RPMI8226 (cell line): Measurements from ENCODE around the gene TIMD4.
A peak's percentile ranks its signal among the peaks of the same experiment; 100 is the strongest.

Experiments used
- DNase-seq: peaks from one replicate; pipeline ENCODE4 v3.0.0-alpha.2; 2015

The TIMD4 gene

GRCh38 chr5:156920861-156921431, 42.1 kb downstream of the TIMD4 start:
- DNase-seq, result no peak

GRCh38 chr5:156920042-156920860, 42.8 kb downstream of the TIMD4 start:
- DNase-seq, result no peak

GRCh38 chr5:156918311-156918845, 44.6 kb downstream of the TIMD4 start:
- DNase-seq, result no peak

DNA sequence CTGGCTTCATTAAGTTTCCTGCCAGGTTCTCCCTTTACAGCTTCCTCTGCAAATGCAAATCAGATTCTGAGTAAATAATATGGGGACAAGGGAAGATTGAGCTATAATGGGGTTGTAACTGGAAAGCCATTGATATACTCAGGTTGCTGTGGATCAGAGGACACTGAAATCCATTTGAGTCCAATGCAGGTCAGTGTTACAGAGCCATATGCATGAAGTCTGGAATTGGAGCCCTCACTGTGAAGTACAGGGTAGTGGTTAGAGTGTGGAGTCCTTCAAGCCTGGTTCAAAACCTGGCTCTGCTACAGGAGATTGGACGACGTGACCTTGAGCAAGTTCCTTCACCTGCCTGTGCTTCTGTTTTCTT, 48.7 kb downstream of the TIMD4 start:
- DNase-seq, result no peak

GRCh38 chr5:156913719-156914370, 49.2 kb downstream of the TIMD4 start:
- peak; percentile 67 for DNase-seq

DNA sequence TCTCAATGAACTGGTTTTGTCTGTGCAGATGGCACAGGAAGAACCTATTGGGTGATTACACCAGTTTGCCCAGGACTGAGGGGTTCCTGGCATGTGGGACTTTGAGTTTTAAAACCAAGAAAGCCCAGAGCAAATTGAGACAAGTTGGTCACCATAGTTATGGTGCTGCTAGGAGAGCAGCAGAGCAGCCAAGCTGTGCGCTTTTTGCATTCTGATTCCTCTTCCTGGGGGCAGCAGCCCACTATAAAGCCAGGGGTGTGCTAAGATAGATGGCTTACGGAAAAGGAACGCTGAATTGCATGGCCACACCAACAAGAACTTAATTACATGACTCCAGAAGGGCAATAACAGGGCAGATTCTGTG, 49.7 kb downstream of the TIMD4 start:
- DNase-seq, result no peak

DNA sequence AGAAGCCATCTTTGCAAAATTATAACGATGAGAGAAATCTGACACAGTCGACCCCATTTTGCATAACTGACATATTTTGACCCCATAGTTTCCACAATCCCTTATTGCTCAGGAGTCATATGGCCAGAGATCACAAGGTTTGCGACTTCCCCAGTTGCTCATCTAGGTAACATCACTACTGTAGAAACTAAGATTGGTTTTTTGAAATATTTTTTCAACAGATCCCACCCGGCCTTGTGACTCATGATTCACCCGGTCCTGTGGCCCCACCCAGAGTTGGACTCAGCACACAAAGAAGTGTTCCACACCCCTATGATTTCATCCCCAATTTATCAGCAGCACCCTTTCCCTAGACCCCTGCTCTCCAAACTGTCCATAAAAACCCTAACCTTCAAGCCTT, 50.2 kb downstream of the TIMD4 start:
- no peak for DNase-seq

- DNase-seq, result no peak
These were observed 53.8 kb downstream of the TIMD4 start for GRCh38 chr5:156909180-156909579.

DNA sequence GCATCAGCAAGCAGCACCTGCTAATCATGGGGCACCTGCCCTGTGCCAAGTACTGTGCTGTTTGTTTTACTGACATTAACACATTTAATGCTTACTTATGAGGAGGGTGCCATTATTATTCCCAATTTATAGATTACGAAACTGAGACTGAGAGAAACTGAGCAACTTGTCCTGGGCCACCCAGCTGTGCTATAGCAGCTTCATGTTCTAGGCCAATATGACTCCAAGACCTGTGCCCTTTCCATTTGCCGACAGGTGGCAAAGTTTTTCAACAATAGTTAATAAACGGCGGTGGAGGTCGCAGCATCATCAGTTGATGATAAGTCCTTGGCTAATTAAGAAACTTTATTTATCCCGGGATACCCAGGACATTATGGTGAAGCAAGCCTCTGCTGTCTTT, 55.4 kb downstream of the TIMD4 start:
- DNase-seq, result no peak

GRCh38 chr5:156906807-156907206, 56.2 kb downstream of the TIMD4 start:
- no peak for DNase-seq

DNA sequence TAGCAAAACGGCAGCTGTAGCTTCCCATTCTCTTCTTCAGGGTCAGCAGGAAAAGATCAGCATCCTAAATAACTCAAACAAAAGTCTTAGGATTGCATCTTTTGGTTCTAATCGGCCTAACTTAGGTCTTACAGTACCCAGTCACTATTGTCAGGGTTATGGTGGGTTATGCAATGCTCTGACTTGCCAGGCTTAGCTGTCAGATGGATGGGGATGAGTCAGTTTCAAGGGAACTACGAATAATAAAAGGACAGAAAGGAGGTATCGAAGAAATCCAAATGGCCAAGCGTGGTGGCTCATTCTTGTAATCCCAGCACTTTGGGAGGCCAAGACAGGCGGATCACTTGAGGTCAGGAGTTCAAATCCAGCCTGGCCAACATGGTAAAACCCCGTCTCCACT, 66.5 kb downstream of the TIMD4 start:
- DNase-seq, result no peak

DNA sequence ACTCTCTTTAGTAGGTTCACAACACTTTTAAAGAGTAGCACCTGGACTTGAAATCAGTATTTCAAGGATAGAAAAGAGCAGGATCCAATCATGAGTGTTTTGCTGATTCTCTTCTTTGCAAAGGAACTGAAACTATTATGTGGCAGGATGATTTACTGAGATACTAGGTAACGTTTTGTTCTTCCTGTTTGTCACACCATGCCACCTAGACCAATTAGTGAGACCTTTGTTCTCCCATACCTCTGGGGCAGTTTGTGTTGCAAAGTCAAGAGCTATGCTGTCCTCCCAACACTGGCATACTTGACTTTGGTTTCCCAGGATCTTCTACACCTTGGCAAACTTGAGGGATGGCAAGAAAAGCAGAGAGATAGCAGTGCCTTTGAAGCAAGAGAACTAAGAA, 69.5 kb downstream of the TIMD4 start:
- DNase-seq, result peak; percentile 35

DNA sequence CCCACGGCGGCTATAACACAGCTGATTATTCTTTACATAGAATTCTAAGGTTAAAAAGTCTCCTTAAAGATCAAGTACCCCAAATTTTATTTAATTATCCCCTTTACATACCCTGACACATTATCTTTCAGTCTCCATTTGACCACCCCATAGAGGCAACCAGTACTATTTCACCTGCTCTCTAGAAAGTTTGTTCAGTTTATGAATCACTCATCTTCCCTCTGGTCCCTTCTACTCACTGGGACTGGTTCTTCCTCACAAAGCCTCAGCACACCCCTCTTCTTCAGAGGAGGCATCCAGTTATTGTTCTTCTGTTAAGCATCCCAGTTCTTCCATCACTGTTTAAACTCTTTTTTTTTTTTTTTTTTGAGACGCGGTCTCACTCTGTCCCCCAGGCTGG, 70.2 kb downstream of the TIMD4 start:
- no peak for DNase-seq

- DNase-seq, result no peak
These were observed 70.8 kb downstream of the TIMD4 start for GRCh38 chr5:156892223-156892622.

- peak; percentile 42 for DNase-seq
These were observed 74.5 kb downstream of the TIMD4 start for GRCh38 chr5:156888520-156888919.

DNA sequence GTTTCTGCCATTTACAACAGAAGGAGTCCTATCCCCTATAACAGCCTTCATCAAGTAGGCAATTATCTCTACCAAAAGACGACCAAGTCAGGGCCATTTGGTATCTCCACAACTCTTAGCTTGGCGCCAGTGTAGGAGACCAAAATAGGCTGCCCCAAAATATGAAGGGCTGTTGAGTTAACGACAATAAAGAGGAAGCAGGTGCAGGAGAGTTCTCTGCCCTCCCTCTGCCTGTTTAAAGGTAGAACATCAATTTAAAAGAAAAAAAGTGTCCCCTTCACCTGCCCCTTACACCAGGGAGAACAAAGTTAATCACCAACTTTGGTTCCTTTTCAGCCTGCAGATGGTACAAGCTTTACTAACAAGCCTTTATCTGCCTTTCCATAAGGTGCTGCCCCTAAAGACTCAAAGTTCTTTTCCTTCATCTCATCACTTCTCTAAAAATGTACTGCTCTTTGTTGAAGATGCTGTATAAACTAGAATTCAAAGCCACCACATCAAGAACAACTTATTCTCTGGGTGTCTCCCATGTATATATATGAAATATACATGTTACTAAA, 79.6 kb downstream of the TIMD4 start:
- DNase-seq, result peak; percentile 19

DNA sequence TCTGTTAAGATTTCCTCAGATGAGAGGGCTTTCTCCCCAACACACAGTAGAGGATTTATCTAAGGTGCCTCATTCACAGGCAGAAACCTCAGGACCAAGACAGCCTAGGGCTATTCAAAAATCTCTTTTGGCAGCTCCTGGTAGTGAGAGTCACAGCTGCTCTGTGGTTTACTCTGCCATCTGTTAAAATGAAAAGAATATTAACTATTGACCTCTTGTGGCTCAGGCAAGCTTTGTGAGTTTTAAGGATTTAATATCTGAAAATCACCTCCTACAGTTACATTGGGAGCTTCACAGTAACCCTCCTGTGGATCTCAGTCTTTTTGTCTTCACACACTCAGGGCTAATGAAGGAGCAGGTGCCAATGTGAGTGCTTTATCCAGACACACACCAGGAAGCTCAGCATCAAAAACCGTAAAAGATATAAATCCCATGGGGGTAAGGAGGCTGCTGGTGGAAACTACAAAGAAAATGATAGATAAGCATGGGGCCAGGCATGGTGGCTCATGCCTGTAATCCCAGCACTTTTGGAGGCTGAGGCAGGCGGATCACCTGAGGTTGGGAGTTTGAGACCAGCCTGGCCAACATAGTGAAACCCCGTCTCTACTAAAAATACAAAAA, 83.3 kb downstream of the TIMD4 start:
- DNase-seq, result peak; percentile 44

DNA sequence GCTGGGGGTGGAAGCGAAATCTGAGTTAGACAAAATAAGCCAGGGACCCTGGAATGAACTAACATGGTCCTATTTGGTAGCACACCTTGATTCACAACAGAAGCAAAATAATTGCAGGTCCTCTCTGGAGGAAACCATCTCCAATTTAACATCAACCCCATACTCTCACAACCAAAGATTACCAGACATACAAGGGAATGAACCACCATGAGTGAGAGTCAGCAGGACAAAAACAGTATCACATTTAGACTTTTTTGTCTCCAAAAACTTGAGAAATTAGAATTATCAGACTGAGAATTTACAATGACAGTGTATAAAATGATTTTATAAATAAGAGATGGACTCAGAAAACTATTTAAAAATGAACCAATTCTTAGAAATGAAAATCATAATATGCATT, 91.8 kb downstream of the TIMD4 start:
- no peak for DNase-seq

GRCh38 chr5:156870498-156870839, 92.6 kb downstream of the TIMD4 start:
- DNase-seq, result no peak
